Astrocyte (in vitro differentiated cells and primary cell): ENCODE results near the gene ADARB2.

Experiments
- EZH2 ChIP-seq: IDR thresholded peaks from 2 replicates; pipeline ENCODE4 v1.6.1; 2012; ENCODE audit warnings: mild to moderate bottlenecking, low read length, inconsistent platforms; ENCODE audit not compliant: insufficient read depth
- TF ChIP-seq, protein P1 (sequence below): IDR thresholded peaks from 2 replicates; pipeline ENCODE4 v1.5.1; 2011; ENCODE audit warnings: low read depth, mild to moderate bottlenecking, inconsistent platforms, low read length, moderate library complexity; ENCODE audit not compliant: insufficient read depth

DNA sequence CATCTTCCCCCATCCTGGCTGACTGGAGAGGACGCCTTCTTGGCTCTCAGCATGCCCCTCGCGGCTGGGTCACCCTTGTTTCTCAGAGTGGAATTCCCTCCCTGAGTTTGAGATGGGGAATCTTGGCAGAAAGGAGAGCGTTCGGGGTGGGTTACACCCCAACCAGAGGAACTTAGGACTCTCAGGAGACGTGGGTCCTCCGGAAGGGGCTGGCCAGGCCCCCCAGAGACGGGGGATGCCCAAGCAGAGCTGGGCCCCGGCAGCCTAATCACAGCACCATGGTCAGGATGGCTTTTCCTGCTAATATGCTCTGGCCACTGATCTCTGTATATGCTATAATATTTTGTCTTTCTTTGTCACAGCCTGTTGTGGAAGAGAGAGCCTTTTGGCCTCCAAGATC, 466.8 kb downstream of the ADARB2 start:
- TF ChIP-seq, protein P1, sequence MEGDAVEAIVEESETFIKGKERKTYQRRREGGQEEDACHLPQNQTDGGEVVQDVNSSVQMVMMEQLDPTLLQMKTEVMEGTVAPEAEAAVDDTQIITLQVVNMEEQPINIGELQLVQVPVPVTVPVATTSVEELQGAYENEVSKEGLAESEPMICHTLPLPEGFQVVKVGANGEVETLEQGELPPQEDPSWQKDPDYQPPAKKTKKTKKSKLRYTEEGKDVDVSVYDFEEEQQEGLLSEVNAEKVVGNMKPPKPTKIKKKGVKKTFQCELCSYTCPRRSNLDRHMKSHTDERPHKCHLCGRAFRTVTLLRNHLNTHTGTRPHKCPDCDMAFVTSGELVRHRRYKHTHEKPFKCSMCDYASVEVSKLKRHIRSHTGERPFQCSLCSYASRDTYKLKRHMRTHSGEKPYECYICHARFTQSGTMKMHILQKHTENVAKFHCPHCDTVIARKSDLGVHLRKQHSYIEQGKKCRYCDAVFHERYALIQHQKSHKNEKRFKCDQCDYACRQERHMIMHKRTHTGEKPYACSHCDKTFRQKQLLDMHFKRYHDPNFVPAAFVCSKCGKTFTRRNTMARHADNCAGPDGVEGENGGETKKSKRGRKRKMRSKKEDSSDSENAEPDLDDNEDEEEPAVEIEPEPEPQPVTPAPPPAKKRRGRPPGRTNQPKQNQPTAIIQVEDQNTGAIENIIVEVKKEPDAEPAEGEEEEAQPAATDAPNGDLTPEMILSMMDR, result no peak
- no peak for TF ChIP-seq EZH2
